Stimulated activated CD8-positive, alpha-beta memory T cell treated with anti-CD3 and anti-CD28 coated beads, Interleukin-2, amount 100 ng/mL, for 48 hours (primary cell): ENCODE measurements around the gene CYP27C1.
A peak's percentile ranks its signal among the peaks of the same experiment; 100 is the strongest.
"Not testable (repeated sequence)": the region's sequence is repeated elsewhere in the genome, so short reads cannot be mapped to it uniquely, and the experiment has no call there.

Source experiments
- DNase-seq, 2 donors: peaks; one replicate each; pipeline ENCODE4 v3.0.0-alpha.2; 2020; ENCODE audit warnings: low read depth in 2 of 2

The CYP27C1 gene

DNA sequence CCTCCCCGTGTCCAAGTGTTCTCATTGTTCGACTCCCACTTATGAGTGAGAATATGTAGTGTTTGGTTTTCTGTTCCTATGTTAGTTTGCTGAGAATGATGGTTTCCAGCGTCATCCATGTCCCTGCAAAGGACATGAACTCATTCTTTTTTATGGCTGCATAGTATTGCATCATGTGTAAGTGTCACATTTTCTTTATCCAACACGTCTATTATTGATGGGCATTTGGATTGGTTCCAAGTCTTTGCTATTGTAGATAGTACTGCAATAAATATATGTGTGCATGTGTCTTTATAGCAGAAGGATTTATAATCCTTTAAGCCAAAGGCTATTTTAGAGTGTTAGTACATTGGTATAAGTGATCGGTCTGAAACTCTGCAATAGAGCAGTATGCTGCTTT is 4.0 kb upstream of the CYP27C1 start:
- DNase-seq, result not testable (repeated sequence)

DNA sequence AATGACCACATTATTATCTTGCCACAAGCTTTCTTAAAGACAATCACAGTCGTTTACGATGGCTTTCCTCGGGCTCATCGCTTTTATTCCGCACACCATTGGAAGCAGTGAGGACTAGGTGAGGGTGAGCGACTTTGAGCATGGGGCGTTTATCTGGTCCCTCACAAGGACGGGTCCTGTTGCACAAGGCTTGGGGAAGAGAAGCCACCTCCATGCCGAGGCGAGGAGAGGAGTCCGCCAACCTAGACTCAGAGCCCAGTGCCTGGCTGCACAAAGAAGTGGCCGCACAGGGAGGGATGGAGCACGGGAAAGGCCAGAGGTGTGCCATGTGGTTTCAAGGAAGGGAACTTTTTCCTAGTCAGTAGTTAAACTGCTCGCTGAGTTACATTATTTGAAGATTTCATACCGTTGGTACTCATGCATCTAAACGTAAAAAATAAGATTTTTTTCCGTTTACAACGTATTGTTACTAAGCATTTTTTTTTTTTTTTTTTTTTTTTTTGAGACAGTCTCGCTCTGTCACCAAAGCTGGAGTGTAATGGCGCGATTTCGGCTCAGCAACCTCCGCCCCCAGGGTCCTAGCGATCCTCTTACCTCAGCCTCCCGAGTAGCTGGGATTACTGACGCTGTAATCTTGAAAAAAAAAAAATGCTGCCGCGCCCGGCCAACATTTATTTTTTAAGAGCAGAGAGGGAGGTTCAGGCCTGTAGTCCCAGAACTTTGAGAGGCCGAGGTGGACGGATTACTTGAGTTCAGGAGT is 849 bp upstream of the CYP27C1 start:
- no peak for DNase-seq

DNA sequence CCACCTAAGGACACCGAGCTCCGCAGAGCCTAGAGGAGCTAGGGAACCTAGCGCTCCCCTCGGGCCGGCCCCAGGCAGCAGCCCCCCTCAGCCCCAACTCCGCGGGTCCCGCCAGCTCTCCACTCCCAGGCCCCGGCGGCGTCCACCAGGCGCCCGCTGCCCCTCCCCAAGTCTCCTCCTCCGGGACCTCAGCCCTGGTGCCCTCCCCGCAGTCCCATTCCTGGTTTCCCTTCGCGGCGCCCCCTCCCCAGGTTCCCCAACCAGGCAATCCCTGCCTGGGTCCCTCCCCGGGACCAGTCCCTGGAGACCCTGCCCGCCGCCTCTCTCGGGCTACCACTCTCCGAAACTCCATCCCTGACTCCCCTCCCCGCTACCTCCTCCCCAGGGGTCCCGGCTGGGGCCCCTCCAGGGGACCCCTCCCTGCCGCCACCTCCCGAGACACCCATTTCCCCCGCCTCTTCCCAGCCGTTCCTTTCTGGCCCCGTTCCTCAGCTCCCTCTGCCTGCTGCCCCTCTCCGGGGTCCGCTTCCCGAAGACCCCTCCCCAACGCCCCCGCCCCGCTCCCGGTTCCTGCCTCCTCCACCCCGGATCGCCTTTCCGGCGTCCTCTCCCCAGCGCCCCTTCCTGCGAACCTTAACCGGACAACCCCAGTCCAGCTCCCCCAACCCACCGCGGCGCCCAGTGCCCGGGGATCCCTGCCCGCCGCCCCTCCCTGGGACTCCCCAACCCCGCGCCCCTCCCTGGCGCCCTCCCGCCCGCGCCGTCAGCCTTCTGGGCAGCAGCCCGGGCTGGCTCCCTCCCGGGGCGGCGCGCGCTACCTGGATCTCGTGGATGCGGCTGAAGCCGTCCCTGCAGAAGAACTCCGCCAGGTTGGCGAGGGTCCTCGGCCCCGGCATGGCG is 678 bp downstream of the CYP27C1 start:
- DNase-seq, result no peak

DNA sequence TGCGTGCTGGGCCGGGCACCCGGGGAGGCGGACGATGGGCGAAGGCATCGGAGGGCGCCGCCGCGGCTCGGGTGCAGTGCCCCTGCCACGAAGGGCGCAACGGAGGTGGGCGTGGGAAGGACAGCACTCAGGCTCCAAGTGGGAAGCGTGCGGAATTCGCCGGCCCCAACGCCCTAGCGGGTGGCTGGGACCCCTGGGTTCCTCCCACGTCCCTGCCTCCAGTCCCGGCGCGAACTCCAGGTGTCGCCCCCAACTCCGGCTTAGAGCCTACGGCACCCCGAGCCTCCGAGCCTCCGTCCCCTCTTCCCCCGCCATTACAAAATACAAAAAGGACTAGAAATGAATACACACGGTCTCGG is 1.3 kb downstream of the CYP27C1 start:
- no peak for DNase-seq

DNA sequence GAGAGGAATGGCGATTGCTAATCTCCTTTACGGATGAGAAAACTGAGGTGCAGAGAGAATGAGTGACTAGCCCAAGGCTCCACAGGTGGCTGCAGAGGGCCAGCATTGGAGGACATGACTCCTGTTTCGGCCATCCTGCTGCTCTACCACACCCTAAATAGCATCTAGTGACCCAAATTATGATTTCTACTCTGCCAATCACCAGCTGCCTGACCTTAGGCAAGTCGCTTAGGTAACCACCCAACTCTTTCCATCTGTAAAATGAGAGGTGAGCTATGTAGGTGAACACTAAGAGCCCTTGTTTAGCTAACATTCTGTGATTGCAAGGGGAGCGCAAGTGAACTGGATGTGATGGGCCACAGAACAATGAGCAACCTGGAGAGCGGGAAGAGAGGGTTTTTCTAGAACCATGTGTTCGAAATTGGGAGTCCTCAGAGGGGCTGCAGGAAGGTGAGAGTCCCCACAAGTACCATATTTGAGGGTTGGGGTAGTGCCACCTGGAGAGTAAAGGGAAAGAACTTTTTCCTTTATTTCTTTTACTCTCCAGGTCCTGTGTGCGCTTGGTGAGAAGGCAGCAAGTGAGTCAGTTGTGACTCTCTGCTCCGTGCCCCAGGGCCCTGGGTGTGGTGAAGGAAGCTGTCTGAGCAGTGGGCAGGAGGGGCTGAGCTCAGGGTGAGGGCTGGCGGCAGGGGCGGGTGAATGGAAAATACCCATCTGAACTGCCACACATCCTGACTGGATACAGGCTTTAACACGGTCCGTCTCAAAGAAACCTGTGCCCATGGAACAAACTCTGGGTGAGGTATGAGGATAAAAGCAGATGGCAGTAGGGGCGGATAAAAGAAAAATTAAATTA is 2.4 kb downstream of the CYP27C1 start:
- no peak for DNase-seq

DNA sequence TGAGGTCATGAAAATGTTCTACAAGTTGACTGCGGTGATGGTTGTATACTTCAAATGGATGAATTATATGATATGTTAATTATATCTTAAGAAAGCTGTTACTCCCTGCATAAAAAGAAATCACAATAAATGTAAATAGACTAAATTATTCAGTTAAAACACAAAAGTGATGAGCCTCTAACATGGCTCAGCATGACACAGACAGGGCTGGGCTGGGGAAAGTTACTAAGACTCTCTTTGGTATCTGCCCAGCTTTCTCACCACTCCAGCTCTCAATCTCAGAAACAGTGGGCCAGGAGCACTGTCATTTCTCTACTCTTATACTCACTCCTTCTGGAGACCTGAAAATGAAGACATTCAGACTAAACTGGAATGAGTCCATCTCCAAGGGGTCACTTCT is 3.5 kb downstream of the CYP27C1 start:
- no peak for DNase-seq

DNA sequence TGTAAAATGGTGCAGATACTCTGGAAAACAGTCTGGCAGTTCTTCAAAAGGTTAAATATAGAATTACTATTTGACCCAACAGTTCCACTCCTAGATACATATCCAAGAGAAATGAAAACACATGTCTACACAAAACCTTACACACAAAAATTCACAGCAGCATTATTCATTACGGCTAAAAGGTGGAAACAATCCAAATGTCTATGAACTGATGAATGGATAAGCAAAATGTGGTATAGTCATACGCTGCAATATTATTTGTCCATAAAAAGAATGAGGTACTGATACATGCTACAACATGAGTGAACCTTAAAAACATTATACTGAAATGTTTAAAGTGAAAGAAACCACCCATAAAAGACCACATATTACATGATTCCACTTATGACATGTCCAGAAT is 4.0 kb downstream of the CYP27C1 start:
- no peak for DNase-seq

DNA sequence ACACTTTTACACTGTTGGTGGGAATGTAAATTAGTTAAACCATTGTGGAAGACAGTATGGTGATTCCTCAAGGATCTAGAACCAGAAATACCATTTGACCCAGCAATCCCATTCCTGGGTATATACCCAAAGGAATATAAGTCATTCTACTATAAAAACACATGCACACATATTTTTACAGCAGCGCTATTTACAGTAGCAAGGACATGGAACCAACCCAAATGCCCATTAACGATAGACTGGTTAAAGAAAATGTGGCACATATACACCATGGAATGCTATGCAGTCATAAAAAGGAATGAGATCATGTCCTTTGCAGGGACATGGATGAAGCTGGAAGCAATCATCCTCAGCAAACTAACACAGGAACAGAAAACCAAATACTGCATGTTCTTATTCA is 5.9 kb downstream of the CYP27C1 start:
- not testable (repeated sequence) for DNase-seq

DNA sequence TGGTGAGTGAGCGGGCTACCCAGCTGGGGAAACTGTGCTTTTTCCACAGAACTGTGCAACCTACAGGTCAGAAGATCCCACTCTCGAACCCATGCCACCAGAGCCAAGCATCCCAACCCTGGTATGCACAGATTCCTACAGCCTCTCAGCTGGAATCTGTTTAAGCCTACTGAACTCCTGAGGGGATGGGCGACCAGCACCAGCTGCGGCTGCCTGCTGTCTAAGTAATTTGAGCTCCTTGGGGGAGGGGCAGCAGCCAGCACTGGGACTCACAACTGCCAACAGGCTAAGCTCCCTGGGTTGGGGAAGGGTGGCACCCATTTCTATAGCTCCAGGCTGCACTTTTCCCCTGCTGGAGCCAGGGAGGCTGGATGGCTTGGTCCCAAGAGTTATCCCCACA is 11.8 kb downstream of the CYP27C1 start:
- no peak for DNase-seq

DNA sequence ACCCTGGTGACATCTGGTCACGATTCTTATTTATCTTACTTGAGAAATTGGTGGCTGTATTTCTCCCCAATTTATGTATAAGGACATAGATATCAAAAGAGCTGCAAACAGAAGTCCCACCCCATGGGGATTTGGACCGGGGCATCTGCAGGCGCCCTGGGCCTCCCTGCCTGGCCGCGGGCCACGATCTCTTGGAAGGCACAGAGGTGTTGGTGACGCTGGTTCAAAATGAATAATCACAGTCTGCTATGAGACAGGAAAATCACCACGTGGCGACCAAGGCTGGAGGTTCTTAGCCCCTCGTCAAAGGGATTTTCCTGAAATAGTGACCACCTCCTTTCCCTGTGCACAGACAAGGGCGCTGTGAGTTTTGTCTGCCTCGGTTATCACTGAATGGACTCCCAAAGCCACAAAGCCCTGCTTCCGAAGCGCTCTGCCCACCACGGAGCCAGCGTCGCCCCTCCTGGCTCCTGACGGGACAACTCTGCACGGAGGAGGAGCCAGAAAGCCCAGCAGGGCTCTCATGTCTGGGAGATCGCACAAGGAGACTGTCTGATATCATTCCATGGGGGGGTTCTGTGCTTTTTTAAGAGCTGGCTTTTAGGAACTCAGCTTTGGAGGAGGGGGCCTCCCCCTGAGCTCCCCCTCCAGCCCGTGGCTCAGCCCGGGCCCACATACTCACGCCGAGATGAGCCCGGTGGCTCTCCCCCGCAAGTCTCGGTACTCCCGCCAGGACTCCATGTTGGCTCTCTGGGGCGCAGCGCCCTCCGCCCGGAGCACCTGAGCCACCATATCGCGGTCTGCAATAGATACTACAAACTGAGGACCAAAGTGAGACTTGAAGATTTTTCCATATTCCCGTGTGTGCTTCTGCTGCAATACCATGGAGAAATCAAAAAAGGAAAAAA is 14.6 kb downstream of the CYP27C1 start:
- no peak for DNase-seq

DNA sequence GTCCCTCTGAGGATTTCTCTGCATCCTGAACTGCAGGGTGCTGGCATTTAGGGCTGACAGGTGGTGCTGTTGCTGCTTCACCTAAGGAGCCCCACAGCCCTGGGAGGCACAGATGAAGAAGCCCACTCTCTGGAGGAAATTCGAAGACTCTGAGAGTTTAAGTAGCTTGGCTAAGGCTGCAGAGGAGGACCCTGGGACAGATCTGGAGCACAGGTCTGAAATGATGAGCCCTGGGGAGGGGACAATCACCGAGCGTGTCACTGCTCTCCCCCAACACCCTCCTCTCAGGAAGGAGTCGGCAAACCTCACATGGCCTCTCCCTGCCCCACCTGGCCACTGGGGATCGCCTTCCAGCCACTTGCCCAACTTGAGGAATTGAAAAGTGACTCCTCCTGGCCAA is 18.6 kb downstream of the CYP27C1 start:
- DNase-seq, result no peak

DNA sequence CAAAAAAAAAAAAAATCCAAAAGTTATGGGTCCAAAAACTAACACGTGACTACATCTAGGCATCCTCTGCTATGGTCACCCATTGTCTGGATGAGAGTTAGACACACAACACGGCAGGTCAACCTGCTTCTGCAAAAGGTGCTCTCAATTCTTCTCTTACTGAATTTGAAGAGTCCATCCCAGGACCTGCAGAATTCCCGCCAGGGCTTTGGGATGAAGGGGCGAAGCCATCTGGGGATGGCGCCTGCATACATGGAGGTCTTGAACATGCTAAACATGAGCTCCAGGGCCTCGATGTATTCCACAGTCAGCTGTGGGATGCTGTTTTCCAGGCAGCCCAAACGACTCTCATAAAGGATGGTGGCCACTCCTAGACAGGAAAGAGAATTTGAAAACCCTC is 19.1 kb downstream of the CYP27C1 start:
- no peak for DNase-seq

DNA sequence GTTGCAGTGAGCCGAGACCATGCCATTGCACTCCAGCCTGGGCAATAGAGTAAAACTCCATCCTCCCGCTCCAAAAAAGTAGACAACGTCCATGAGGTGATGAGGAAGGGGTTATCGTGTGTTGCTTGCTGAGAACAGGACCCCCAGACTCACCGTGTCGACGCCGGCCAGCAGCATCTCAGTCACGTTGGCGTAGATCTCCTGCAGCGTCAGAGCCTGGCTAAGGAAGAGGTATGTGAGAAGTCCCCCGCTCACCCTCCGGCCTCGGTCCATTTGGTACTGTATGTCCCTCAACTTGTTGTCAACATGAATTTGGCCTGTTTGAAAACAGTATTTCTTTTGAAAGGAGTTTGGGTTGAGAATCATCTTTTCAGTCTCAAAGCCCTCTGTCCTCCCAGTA is 20.9 kb downstream of the CYP27C1 start:
- no peak for DNase-seq

DNA sequence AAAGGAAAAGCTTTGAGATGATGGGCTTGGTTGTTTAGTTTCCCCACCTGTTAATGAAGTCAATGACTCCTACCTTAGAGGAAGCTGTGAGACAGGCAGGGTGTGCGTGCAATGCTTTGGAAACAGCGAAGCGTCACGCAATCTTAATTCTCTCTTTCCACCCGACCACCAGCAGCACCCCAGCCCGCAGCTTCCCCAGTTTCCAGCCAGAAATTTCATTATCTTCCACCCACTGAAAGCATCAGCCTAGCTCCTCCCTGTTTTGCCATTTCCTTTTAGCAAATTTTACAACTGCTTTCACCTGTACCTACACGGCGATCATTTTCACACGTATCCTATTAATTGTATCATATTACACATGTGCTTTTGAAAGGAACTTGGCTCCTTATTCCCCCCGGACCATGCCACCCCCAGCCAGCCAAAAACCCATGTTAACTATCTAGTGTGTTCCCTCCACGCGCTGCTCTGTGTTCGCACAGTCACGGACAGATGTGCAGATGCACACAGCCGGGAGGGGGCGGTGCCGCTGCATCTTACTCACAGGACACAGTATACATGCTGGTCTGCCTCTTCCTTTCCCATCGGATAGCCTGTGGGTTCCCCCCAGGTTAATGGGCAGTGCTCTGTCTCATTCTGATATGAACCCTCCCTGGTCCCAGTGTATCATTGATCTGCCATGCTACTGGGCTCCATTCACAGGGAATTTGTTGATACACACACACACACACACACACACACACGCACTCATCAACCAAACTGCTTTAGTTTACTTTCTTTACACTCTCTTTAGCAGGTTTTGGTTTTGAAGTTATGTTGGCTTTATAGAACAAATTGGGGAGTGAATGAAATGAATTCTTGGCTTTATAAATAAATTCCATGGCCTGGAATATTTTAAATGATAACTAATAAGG is 22.4 kb downstream of the CYP27C1 start:
- DNase-seq, result peak; percentile 44 to 45

DNA sequence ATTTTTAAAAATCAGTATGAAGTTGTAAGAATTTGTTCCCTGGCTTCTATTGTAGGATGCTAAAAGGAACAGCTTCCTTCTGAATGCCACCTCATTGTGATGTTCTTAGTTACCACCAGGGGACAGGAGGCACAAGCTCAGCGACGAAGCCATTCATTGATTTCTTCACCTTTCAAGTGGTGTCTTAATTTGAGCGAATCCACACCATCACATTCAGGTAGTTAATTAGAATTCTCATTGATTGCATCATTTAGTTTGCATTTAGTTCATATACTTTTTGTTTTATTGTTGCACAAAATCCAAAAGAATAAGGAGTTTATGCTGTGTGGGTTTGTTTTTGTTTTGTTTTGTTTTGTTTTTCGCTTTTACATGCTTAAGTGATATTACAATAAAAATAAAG is 23.1 kb downstream of the CYP27C1 start:
- DNase-seq, result no peak

DNA sequence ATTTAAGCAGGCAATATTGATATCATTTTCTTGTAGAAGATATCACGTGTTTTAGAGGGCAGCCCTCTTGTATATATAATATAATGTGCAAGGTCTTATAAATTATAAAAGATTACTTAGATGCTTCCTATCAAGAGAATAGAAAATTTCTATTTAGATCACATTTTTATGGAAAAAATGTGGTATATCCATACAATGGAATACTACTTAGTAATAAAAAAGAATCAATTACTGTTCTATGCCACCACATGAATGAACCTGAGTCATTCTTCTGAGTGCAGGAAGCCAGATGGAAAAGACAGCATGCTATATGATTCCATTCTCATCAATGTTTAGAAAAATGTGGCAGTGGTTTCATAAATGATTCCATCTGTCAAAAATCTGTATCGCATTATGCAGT is 23.6 kb downstream of the CYP27C1 start:
- no peak for DNase-seq

DNA sequence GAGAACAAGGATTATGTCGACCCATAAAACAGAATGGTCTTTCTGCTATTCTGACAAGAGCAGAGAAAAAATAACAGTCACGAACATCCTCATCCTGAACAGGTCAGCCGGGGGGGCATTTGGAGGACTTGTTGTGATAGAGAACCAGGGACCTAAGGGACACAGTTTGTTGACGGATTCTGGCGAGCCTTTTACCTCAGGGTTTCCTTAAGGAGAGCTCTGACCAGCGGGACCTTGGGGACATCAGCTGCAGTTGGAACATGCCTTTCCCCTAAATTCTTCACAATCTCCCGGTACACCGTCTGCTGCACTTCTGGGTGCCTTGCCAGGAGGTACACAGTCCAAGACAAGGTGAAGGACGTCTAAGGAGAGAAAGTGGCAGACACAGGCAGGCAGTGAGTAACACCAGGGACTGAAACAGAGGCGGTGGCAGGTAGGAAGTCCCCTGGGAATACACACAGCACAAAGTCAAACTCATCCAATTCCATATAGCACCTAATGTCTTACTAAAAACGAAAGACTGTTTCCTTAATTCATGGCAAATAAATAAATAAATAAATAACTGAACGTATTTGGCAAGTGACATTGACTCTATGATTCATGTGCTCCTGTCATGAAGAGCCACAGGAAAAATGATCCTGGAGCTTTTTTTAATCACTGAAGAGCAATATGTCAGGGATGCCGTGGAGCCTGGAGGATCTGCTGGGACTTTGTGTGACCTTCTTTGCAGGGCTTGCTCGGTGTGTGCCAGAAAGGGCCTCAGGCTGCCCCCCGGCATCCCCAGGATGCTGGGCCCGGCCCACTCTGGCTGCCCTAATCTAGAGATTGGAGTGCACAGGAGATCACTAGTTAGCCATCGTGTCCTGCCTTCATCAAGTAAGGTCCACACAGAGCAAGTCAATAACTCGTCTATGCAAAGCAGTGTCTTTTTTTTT is 24.7 kb downstream of the CYP27C1 start:
- no peak for DNase-seq

DNA sequence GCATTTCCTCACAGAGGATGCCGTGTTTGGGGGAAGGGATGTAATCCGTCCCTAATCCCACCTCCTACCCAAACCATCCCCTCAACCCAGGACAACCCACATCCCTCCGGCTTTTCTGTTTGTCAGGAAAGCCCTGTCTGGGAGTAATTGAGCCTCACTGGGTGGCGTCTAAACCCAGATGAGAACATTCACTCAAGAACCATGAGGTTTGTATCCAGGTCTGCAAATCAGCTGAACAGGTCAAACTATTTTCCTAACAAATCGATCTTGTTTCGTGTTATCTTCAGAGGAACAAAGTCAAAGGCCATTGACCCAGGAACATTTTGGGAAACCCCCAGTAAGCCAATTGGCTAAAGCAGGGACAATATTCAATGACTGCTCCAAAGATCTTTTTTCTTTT is 25.7 kb downstream of the CYP27C1 start:
- DNase-seq, result no peak

DNA sequence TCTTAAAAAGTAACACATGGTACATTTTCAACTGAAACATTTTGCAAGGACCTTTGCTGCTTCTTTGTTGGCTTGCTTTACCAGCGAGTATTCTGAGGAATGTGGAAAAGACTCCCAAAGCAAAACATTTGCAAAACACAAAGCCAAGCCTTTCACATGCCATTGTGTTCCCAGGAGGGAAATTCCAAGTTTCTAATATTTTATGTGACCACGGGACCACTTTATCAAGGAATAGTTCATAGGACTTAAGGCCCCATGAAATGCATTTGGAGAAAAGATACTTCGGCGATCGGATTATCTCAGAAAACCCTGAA is 26.2 kb downstream of the CYP27C1 start:
- no peak for DNase-seq
